ENCODE data around the gene CYTH1.

The CYTH1 gene, protein sequence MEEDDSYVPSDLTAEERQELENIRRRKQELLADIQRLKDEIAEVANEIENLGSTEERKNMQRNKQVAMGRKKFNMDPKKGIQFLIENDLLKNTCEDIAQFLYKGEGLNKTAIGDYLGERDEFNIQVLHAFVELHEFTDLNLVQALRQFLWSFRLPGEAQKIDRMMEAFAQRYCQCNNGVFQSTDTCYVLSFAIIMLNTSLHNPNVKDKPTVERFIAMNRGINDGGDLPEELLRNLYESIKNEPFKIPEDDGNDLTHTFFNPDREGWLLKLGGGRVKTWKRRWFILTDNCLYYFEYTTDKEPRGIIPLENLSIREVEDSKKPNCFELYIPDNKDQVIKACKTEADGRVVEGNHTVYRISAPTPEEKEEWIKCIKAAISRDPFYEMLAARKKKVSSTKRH

GRCh38 chr17:78781893-78782304 is at the start of gene CYTH1:
TSS of gene CYTH1 (minus strand) at chr17:78782273. CDS start at chr17:78782223, 50 bp downstream.
- no peak for DNase-seq (ENCODE audit: low read depth)

DNA sequence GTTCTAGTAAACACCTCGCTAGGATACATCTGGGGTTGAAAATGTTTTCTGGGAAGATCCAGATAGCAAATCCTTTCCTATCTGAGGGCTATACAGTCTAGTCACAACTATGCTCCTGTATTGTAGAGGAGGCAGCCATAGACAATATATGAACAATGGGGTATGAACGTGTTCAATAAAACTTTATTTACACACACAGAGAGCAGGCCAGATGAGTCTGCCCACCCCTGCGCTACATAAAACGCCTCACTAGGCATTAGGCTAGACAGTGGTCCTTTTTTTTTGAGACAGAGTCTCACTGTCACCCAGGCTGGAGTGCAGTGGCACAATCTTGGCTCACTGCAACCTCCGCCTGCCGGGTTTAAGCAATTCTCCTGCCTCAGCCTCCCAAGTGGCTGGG is 47.4 kb upstream of the CYTH1 start:
- DNase-seq (ENCODE audit: low read depth), result no peak

DNA sequence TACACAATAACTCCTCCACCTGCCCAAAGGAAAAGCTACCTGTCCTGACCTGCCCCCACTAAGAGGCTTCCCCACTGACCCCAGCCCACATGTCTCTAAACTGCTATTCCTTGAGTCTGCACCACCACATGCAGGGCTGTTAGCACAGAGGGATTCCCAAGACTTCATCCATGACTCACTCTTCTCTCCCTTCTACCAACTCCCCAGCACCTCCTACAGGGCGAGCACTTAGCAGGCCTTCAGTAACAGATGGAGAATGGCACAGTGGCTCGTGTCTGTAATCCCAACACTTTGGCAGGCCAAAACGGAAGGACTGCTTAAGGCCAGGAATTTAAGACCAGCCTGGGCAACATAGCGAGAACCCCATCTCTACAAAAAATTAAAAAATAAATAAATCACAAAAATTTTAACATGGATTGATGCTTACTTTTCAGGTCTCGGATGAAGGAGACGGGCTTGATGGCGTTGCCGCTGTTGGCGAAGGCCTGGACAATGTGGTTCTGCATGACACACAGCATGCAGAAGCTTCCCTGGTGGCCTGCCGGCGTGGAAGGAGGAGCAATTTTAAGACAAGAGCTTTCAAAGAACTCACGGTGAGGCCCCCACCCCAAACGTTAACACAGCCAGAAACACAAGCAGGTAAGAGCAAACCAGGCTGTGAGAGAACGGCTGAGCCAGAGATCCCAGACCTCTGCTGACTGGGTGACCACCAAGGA is 46.6 kb upstream of the CYTH1 start:
- DNase-seq (ENCODE audit: low read depth), result no peak

DNA sequence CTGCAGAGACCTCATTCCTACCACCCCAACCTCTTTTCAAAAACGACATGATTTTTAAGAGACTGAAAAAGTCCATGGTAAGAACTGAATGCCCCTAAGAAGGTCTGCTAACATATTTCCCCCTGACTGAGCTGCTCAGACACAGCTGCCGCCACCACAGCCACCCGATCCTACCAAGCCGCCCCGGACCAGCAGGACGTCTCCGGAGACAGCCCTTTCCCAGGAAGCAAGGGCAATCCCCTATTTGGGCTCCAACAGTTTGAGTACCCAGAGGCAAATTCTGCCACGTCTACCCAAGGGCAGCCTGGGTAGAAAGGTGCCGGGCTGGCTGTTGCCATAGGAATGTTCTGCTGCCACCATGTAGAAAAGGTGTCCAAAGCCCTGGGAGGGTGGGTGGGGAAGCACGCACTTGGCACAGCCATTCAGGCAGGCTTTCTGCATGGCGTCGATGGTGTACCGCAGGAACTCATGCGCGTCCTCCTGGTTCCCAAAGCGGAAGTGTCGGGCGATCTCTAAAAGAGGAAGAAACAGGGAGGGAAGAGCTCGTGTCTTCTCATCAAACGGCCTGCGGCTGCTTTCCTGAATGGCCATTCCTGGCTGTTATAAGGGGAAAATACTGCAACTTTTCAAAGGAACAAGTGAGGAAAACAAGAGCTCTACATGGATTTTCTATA is 44.9 kb upstream of the CYTH1 start:
- DNase-seq (ENCODE audit: low read depth), result no peak

DNA sequence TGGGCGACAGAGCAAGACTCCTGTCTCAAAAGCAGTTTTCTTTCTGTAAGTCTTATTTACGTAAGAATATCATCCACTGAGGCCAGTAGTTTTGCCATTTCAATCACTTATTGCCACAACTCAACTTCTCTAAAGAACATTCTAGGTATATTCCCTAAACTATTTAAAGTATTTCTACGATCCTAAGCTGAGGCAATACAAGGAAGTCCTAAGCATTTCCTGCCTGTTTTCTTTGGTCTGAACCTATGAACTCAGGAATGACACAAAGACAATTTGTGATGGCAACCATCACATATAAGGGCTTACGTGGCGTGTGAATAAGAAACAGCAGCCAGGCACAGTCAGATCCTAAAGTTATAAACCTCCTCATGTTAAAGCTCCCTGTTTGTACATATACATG is 44.3 kb upstream of the CYTH1 start:
- no peak for DNase-seq (ENCODE audit: low read depth)

- no peak for DNase-seq (ENCODE audit: low read depth)
Measured at GRCh38 chr17:78825696-78826095, 43.6 kb upstream of the CYTH1 start.

GRCh38 chr17:78824240-78824639 is 42.2 kb upstream of the CYTH1 start:
- DNase-seq (ENCODE audit: low read depth), result no peak

- no peak for DNase-seq (ENCODE audit: low read depth)
Measured at GRCh38 chr17:78823282-78824046, 41.4 kb upstream of the CYTH1 start.

DNA sequence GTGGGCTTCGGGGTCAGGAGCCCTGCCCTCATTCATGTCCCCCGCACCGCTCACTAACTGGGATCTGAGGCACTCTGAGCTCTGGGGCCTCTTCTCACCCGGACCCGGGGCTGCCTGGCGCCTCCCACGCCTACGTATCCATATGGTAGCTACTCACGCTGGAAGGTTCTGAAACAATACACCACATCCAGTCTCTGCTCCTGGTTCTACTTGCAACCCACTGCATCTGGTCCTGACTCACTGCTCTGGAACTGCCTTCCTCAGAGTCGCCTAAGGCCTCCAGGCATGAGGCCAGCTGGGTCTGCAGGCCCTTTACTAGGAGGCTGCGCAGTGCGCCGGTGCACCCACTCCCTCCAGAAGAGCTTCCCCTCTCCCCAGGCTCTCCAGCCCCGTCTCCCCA is 40.5 kb upstream of the CYTH1 start:
- no peak for DNase-seq (ENCODE audit: low read depth)

DNA sequence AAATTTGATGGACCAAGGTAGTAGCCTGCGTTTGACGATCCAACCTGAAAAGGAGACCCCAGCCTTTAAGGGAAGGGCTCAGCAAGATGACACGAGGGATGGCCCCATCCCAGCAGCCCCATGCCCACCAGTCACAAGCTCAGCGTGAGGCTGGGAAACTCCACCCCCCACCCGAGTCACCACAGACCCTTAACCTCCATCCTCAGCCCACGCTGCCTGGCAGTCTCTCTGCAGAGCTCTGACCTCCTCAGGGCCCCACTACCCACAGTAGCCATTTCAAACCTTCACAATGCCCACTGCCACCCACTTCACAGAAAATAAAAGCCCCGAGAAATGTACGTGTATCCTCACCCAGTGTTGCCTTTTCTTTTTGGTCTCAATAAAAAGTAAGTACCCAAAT is 39.9 kb upstream of the CYTH1 start:
- DNase-seq (ENCODE audit: low read depth), result no peak

DNA sequence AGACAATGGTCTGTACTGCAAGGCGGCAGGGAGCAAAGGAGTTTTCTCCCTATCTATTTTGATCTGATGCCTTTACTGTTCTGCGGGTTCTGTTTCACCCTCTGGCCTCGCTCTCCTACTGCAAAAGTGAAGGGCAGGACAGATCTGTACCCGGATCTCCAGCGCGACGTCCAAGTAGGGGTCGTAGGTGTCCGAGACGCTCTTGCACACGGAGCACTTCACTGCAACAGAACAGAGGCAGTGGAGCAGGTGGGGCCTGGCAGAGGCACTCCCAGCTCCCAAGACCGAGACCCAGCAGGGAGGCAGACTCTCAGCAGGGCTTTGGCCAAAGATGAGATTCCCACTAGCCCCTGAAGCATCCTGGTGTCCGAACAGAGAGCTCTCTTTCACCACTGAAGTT is 38.8 kb upstream of the CYTH1 start:
- DNase-seq (ENCODE audit: low read depth), result no peak

DNA sequence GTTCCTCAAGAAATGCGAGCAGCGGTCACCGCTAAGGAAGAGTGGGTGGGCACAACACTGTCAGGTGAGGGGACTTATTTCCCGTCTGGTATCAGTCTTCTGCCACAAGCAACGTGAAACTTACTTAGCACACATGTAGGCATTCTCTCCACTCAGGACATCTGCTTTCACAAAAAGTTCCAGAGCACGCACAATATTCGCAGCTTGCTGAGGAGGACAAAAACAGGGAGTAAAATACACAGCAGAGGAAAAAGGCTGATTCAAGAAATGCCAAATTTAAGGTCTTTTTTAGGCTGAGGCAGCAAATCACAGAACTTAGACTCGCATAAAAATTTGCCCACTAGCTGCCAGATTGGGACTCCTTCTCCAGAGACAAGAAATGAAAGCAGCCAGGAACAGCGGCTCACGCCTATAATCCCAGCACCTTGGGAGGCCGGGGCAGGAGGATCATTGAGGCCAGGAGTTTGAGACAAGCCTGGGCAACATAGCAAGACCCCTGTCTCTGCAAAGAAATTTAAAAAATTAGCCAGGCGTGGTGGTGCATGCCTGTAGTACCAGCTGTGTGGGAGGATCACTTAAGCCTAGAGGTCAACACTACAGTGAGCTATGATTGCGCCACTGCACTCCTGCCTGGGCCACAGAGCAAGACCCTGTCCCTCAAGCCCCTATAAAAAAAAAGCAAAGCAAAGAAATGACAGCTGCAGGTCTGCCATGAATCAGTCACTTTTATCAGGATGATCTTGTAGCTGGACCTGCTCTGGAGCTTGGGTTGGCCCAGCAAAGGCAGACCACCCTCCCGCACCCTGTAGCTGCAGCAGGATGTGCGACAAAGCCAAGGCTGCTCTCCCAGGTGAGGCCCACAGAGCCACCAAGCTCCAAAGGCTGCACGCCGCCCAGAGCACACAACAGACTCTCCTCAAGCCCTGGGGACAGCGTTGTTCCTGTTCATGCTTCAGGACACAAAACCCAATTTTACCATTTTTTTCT is 38.0 kb upstream of the CYTH1 start:
- no peak for DNase-seq (ENCODE audit: low read depth)

- no peak for DNase-seq (ENCODE audit: low read depth)
Measured at GRCh38 chr17:78819402-78819801, 37.3 kb upstream of the CYTH1 start.

- DNase-seq (ENCODE audit: low read depth), result no peak
Measured at GRCh38 chr17:78818932-78819331, 36.9 kb upstream of the CYTH1 start.

- DNase-seq (ENCODE audit: low read depth), result no peak
Measured at GRCh38 chr17:78818152-78818846, 36.2 kb upstream of the CYTH1 start.

GRCh38 chr17:78817123-78817522 is 35.0 kb upstream of the CYTH1 start:
- no peak for DNase-seq (ENCODE audit: low read depth)

DNA sequence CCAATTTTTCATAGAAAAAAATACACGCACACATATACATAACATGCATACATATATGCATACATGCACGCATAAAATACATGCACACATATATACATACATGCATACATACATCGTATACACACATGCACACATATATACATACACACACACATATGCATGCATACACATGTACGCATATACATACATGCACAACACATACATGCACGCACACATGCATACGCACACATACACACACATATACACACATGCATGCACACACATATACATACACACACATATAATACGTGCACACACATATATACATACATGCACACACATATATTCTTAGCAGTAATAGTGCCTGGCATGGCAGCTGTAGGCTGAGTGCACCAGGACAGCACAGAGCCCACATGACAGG is 33.6 kb upstream of the CYTH1 start:
- DNase-seq (ENCODE audit: low read depth), result no peak

DNA sequence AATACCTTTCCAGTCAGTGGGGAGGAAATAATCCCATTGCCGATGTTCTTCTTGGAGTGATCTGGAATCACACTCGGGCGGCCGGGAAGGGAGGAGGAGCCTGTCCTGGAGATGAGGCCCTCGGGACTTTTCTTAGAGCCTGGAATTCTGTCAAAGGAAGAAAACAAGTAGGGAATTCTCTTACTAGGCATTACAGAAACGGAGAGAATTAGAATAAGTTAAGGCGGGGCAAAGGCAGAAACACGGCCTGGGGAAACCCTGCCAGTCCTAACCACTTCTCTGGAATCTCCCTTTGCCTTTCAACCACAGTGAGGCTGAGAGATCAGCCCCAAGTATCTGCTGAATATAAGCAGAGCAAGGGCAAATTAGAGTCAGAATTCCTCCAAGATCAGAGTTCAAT is 30.8 kb upstream of the CYTH1 start:
- no peak for DNase-seq (ENCODE audit: low read depth)

GRCh38 chr17:78808163-78808562 is 26.1 kb upstream of the CYTH1 start:
- no peak for DNase-seq (ENCODE audit: low read depth)

DNA sequence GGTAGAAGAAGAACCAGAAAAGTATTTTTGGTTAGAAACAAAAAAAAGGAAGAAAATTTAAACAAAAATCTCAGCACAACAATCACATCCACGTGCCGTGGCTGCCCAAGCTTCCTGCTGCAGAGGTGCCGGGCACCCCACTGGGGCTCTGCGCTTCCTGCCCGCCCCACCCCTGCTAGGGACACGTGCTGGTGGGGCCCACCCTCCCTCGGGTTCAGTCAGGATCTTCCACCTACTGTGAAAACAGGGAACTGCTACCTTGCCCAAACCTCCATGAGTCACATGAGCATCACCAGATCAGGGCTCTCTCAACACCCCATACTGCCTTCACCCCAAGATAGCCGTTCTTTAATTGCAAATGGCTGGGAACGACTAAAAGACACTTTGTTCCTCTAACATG is 24.4 kb upstream of the CYTH1 start:
- no peak for DNase-seq (ENCODE audit: low read depth)

Measured in CMK (cell line).